Thyroid gland (tissue), 4 donors: ENCODE results near the gene YIPF1. TPM values are rescaled to one million over a fixed set of nuclear protein-coding genes. Genes with fewer than 3 reads are reported as not detected.
A peak's percentile ranks its signal among the peaks of the same experiment; 100 is the strongest.

Source experiments
- DNase-seq, 2 donors: peaks; one replicate each; pipeline ENCODE4 v3.0.0-alpha.2; 2019
- H3K27ac ChIP-seq, 3 donors: fragments of 200-600 bp; sonication (generic); 1 replicate in 2 of 3; 2 replicates in 1 of 3; pipeline ENCODE4 v1.5.1; 2016 to 2019; ENCODE audit warnings: mild to moderate bottlenecking in 1 of 3, moderate library complexity in 1 of 3
- H3K27me3 ChIP-seq: fragments of 200-600 bp; sonication (generic); one replicate; pipeline ENCODE4 v1.5.1; 2019
- H3K36me3 ChIP-seq, 2 donors: fragments of 200-600 bp; sonication (generic); one replicate each; pipeline ENCODE4 v1.5.1; 2016 to 2019
- H3K4me1 ChIP-seq, 2 donors: fragments of 200-600 bp; sonication (generic); one replicate each; pipeline ENCODE4 v1.5.1; 2017 to 2019
- H3K4me3 ChIP-seq, 3 donors: fragments of 200-600 bp; sonication (generic); replicated peaks in 1 of 3; 1 replicate in 2 of 3; 2 replicates in 1 of 3; pipeline ENCODE4 v1.5.1; 2016; ENCODE audit warnings: mild to moderate bottlenecking in 1 of 3
- H3K9me3 ChIP-seq: fragments of 200-600 bp; sonication (generic); one replicate; pipeline ENCODE4 v1.5.1; 2017
- CTCF ChIP-seq, 6 experiments: fragments of 200-600 bp in 3 of 6; fragments of 450-650 bp in 3 of 6; sonication (generic) in 3 of 6; IDR thresholded peaks; one replicate each; pipeline ENCODE4 v1.5.1; 2016 to 2019; ENCODE audit warnings: antibody characterized with exemption in 6 of 6, mild to moderate bottlenecking in 2 of 6, inconsistent platforms in 1 of 6, moderate library complexity in 1 of 6
- POLR2A ChIP-seq, 2 donors: fragments of 450-650 bp; IDR thresholded peaks; one replicate each; pipeline ENCODE4 v1.6.1; 2017; ENCODE audit warnings: antibody characterized with exemption in 2 of 2, mild to moderate bottlenecking in 2 of 2, moderate library complexity in 1 of 2
- WGBS, 2 donors: methylation state at CpG; one replicate each; pipeline ENCODE4 v1.1.5; 2017; 5-methylcytosine and 5-hydroxymethylcytosine counted together
- intact Hi-C: fragments of 100-400 bp; cut with DNase I; formaldehyde crosslinking; loops from one replicate; pipeline ENCODE4 v1.15.1; 2023
- total RNA-seq, 4 donors: library from RNA; depleted of rRNA; stranded (reverse); fragments of >200 nt; gene quantifications; one replicate each; pipeline ENCODE4 v1.2.3, GENCODE V29; 2016

Gene YIPF1
- 10 to 100 TPM; 41.5 to 66.6 (median 61.5) TPM for total RNA-seq

GRCh38 chr1:53889304-53890298 lies at the start of gene YIPF1:
YIPF1 (minus strand) TSS chr1:53889797; CDS start chr1:53888937, 860 bp downstream.
- no peaks in the 10 kb centered on the region for H3K27me3 ChIP-seq
- no peaks in the 10 kb centered on the region for H3K9me3 ChIP-seq
- peak within 1 kb of the TSS; percentile 67 to 75 (median 73) for H3K27ac ChIP-seq
- intact Hi-C loops, result loop anchor here (2.0 kb wide), 1 partner anchor 57 kb away; the partner anchor contains the start of gene LRRC42
- H3K36me3 ChIP-seq, result peaks cover 0 to 7% of the 10 kb centered on the region in 2 donors
- DNase-seq, result peak; percentile 92 to 94
- TF ChIP-seq POLR2A (IDR thresholded peaks at IDR 0.05) (peak in 1 of 2 donors; percentile 55), CTCF (IDR thresholded peaks at IDR 0.05) (peak in 1 of 6 experiments; percentile 18)
- peaks cover 9 to 30% of the 10 kb centered on the region in 2 donors for H3K4me1 ChIP-seq
- H3K4me3 ChIP-seq, result peak within 1 kb of the TSS; percentile 76 to 95 (median 90)
- 4 to 6% methylated on average over 34 to 60 of the region's 62 CpGs for WGBS, 2 donors

- no peak overlapping the region for H3K27ac ChIP-seq
- H3K27me3 ChIP-seq, result no peaks in the 10 kb centered on the region
- no peak for DNase-seq
- intact Hi-C loops, result no loop called here
- no peak overlapping the region for H3K4me3 ChIP-seq
- no peak for TF ChIP-seq CTCF (IDR thresholded peaks at IDR 0.05)
- TF ChIP-seq POLR2A (IDR thresholded peaks at IDR 0.05), result no peak
- peaks cover 3 to 8% of the 10 kb centered on the region in 2 donors for H3K4me1 ChIP-seq
- no peaks in the 10 kb centered on the region for H3K36me3 ChIP-seq
- 93 to 94% methylated on average over 4 of the region's 4 CpGs for WGBS, 2 donors
- H3K9me3 ChIP-seq, result no peaks in the 10 kb centered on the region
These were observed 48.7 kb upstream of the YIPF1 start for GRCh38 chr1:53938136-53938830.

- TF ChIP-seq CTCF (IDR thresholded peaks at IDR 0.05) (no peak), POLR2A (IDR thresholded peaks at IDR 0.05) (no peak)
- H3K4me1 ChIP-seq, result peaks cover 0 to 3% of the 10 kb centered on the region in 2 donors
- H3K4me3 ChIP-seq, result no peak overlapping the region
- 92 to 95% methylated on average over 1 of the region's 1 CpG for WGBS, 2 donors
- intact Hi-C loops, result no loop called here
- no peak overlapping the region for H3K27ac ChIP-seq
- H3K36me3 ChIP-seq, result no peaks in the 10 kb centered on the region
- H3K9me3 ChIP-seq, result no peaks in the 10 kb centered on the region
- DNase-seq, result no peak
- H3K27me3 ChIP-seq, result no peaks in the 10 kb centered on the region
These were observed 46.8 kb upstream of the YIPF1 start for GRCh38 chr1:53936430-53936829.

- no peaks in the 10 kb centered on the region for H3K9me3 ChIP-seq
- H3K4me3 ChIP-seq, result no peak overlapping the region
- 97 to 98% methylated on average over 1 of the region's 1 CpG for WGBS, 2 donors
- H3K4me1 ChIP-seq, result no peaks in the 10 kb centered on the region
- H3K27me3 ChIP-seq, result no peaks in the 10 kb centered on the region
- H3K36me3 ChIP-seq, result no peaks in the 10 kb centered on the region
- no peak overlapping the region for H3K27ac ChIP-seq
- intact Hi-C loops, result no loop called here
- no peak for TF ChIP-seq CTCF (IDR thresholded peaks at IDR 0.05)
- TF ChIP-seq POLR2A (IDR thresholded peaks at IDR 0.05), result no peak
- DNase-seq, result no peak
These were observed 44.7 kb upstream of the YIPF1 start for GRCh38 chr1:53934170-53934765.
